CD4-positive, alpha-beta T cell (primary cell): ENCODE results near the gene LRRC15. TPM values are rescaled to one million over a fixed set of nuclear protein-coding genes. Genes with fewer than 3 reads are reported as not detected.
A peak's percentile ranks its signal among the peaks of the same experiment; 100 is the strongest.

Experiments used
- ATAC-seq: fragments of 200-7000 bp; cut with Tn5 transposase; one replicate; pipeline ENCODE4 v1.10.0; 2022; ENCODE audit warnings: mild to moderate bottlenecking; ENCODE audit not compliant: poor library complexity
- CTCF ChIA-PET: fragments of 350-600 bp; sonication (Branson Sonifier 250); formaldehyde crosslinking; loops from one replicate; lab custom pipeline; 2021; ENCODE audit warnings: antibody characterized with exemption, inconsistent platforms; lab: Charles Lee
- POLR2A ChIA-PET: fragments of 350-600 bp; sonication (Branson Sonifier 250); formaldehyde crosslinking; loops from one replicate; lab custom pipeline; 2021; ENCODE audit warnings: antibody characterized with exemption, inconsistent platforms; lab: Charles Lee
- DNase-seq, 14 experiments: peaks; one replicate each; pipeline ENCODE4 v3.0.0-alpha.2; 2013 to 2020; ENCODE audit warnings: mixed read lengths in 2 of 14
- H3K27ac ChIP-seq, 2 donors: one replicate each; pipeline versions ENCODE4 v1.5.1 to v1.7.0; 2013; ENCODE audit warnings: low read length in 2 of 2, low read depth in 1 of 2, mild to moderate bottlenecking in 1 of 2
- H3K27me3 ChIP-seq, 2 experiments: 1 replicate in 1 of 2; 2 replicates in 1 of 2; pipeline versions ENCODE4 v1.6.1 to v1.7.0; 2013; ENCODE audit warnings: low read length in 2 of 2, control low read depth in 1 of 2, mild to moderate bottlenecking in 1 of 2, moderate library complexity in 1 of 2; ENCODE audit not compliant: insufficient read depth in 2 of 2, control insufficient read depth in 1 of 2
- H3K36me3 ChIP-seq: one replicate; pipeline ENCODE4 v1.6.1; 2013; ENCODE audit warnings: low read length, control low read depth; ENCODE audit not compliant: insufficient read depth
- H3K4me1 ChIP-seq: one replicate; pipeline ENCODE4 v1.6.1; 2013; ENCODE audit warnings: low read length, control low read depth; ENCODE audit not compliant: insufficient read depth
- H3K4me3 ChIP-seq: one replicate; pipeline ENCODE4 v1.5.1; 2013; ENCODE audit warnings: mild to moderate bottlenecking, low read length, moderate library complexity
- H3K9me3 ChIP-seq, 2 experiments: 1 replicate in 1 of 2; 2 replicates in 1 of 2; pipeline versions ENCODE4 v1.6.1 to v1.7.0; 2013; ENCODE audit warnings: low read length in 2 of 2, mild to moderate bottlenecking in 2 of 2, control low read depth in 1 of 2, moderate library complexity in 1 of 2; ENCODE audit not compliant: control insufficient read depth in 1 of 2, insufficient read depth in 1 of 2
- H3K27ac Mint-ChIP-seq: one replicate; pipeline ENCODE4 v1.8.0; 2020; ENCODE audit warnings: mixed read lengths
- H3K27me3 Mint-ChIP-seq: one replicate; pipeline ENCODE4 v1.8.0; 2021; ENCODE audit warnings: mixed read lengths
- H3K36me3 Mint-ChIP-seq: one replicate; pipeline ENCODE4 v1.8.0; 2021; ENCODE audit warnings: low read depth, mixed read lengths
- H3K4me1 Mint-ChIP-seq: one replicate; pipeline ENCODE4 v1.8.0; 2021; ENCODE audit warnings: low read depth, mixed read lengths
- H3K4me3 Mint-ChIP-seq: one replicate; pipeline ENCODE4 v1.8.0; 2020; ENCODE audit warnings: mild to moderate bottlenecking, mixed read lengths
- H3K9me3 Mint-ChIP-seq: one replicate; pipeline ENCODE4 v1.8.0; 2020; ENCODE audit warnings: mixed read lengths
- CTCF ChIP-seq: fragments of 200-600 bp; IDR thresholded peaks from one replicate; pipeline ENCODE4 v1.8.0; 2022; ENCODE audit warnings: antibody characterized with exemption, mild to moderate bottlenecking
- intact Hi-C, 2 experiments: fragments of 100-400 bp; cut with DNase I in 1 of 2; cut with micrococcal nuclease in 1 of 2; formaldehyde crosslinking; loops; one replicate each; pipeline versions ENCODE4 v1.15.1 to v1.9.0; 2023 to 2025; cut with DNase I, micrococcal nuclease
- total RNA-seq, 174 experiments: library from RNA in 2 of 174; stranded (reverse) in 2 of 174; gene quantifications; one replicate each; pipeline ENCODE4 v1.2.3 and lab custom pipeline; 2021 to 2026

Gene LRRC15
- total RNA-seq, 2 experiments from 2014 or later = not detected

GRCh38 chr3:194333212-194333980 is 36.1 kb downstream of the LRRC15 start:
- no peak overlapping the region for H3K27ac Mint-ChIP-seq
- peaks cover 0 to under 1% of the 10 kb centered on the region in 2 experiments for H3K9me3 ChIP-seq
- TF ChIP-seq CTCF = peak; percentile 99
- no peak overlapping the region for H3K27ac ChIP-seq
- peak overlapping the region; percentile 42 for H3K4me3 ChIP-seq
- H3K27me3 Mint-ChIP-seq = peaks cover 36% of the 10 kb centered on the region
- intact Hi-C loops = loop anchor here (1.0 to 5.0 kb wide), 6 partner anchors 11 to 774 kb away; no protein-coding TSS in a partner anchor
- DNase-seq (peak; percentile 78 to 94 (median 87)), ATAC-seq (peak; percentile 98)
- no peaks in the 10 kb centered on the region for H3K36me3 Mint-ChIP-seq
- H3K4me1 ChIP-seq = peaks cover 10% of the 10 kb centered on the region
- peaks cover 6 to 17% of the 10 kb centered on the region in 2 experiments for H3K27me3 ChIP-seq
- no peaks in the 10 kb centered on the region for H3K9me3 Mint-ChIP-seq
- peak overlapping the region; percentile 60 for H3K4me3 Mint-ChIP-seq
- ChIA-PET POLR2A (interaction anchor here (0.5 to 2.2 kb wide), 3 partner anchors 65 to 661 kb away, joined by 4 to 11 read pairs (median 4); partner anchors contain the start of gene GP5), CTCF (interaction anchor here (0.6 to 2.8 kb wide), 19 partner anchors 9 to 293 kb away, joined by 3 to 23 read pairs (median 4); partner anchors contain the start of gene GP5)
- peaks cover 4% of the 10 kb centered on the region for H3K4me1 Mint-ChIP-seq
- no peaks in the 10 kb centered on the region for H3K36me3 ChIP-seq

GRCh38 chr3:194332858-194333211 is 36.7 kb downstream of the LRRC15 start:
- no peak overlapping the region for H3K27ac Mint-ChIP-seq
- no peaks in the 10 kb centered on the region for H3K36me3 ChIP-seq
- no peak for TF ChIP-seq CTCF
- POLR2A ChIA-PET = interaction anchor here (2.2 kb wide), 1 partner anchor 65 kb away, joined by 11 read pairs; the partner anchor contains the start of gene GP5
- H3K36me3 Mint-ChIP-seq = no peaks in the 10 kb centered on the region
- no peak overlapping the region for H3K4me3 ChIP-seq
- peaks cover 10% of the 10 kb centered on the region for H3K4me1 ChIP-seq
- H3K4me3 Mint-ChIP-seq = no peak overlapping the region
- peaks cover 0 to 6% of the 10 kb centered on the region in 2 experiments for H3K9me3 ChIP-seq
- H3K9me3 Mint-ChIP-seq = no peaks in the 10 kb centered on the region
- peaks cover 4% of the 10 kb centered on the region for H3K4me1 Mint-ChIP-seq
- peaks cover 6 to 17% of the 10 kb centered on the region in 2 experiments for H3K27me3 ChIP-seq
- CTCF ChIA-PET = interaction anchor here (0.9 to 2.8 kb wide), 8 partner anchors 9 to 262 kb away, joined by 3 to 19 read pairs (median 4); no protein-coding TSS in a partner anchor
- intact Hi-C loops = loop anchor here (1.0 to 5.0 kb wide), 6 partner anchors 11 to 774 kb away; no protein-coding TSS in a partner anchor
- no peak overlapping the region for H3K27ac ChIP-seq
- peaks cover 36% of the 10 kb centered on the region for H3K27me3 Mint-ChIP-seq
- ATAC-seq (no peak), DNase-seq (no peak)

GRCh38 chr3:194330579-194330978 is 39.0 kb downstream of the LRRC15 start:
- Histone ChIP-seq H3K4me3 (no peak overlapping the region), H3K27me3 (peaks cover 6 to 17% of the 10 kb centered on the region in 2 experiments), H3K4me1 (peaks cover 10% of the 10 kb centered on the region), H3K36me3 (no peaks in the 10 kb centered on the region), H3K9me3 (peaks cover 0 to 20% of the 10 kb centered on the region in 2 experiments), H3K27ac (no peak overlapping the region)
- TF ChIP-seq CTCF = no peak
- no peak for ATAC-seq
- POLR2A ChIA-PET = no interaction called here
- intact Hi-C loops = loop anchor here in 1 of 2 experiments (5.0 kb wide), 1 partner anchor 777 kb away; no protein-coding TSS in a partner anchor
- Mint-ChIP-seq H3K4me1 (peaks cover 4% of the 10 kb centered on the region), H3K9me3 (no peaks in the 10 kb centered on the region), H3K27me3 (peaks cover 33% of the 10 kb centered on the region), H3K4me3 (no peak overlapping the region), H3K27ac (no peak overlapping the region), H3K36me3 (no peaks in the 10 kb centered on the region)
- no peak for DNase-seq
- CTCF ChIA-PET = no interaction called here
